ENCODE results near the gene DGKZ.
A peak's percentile ranks its signal among the peaks of the same experiment; 100 is the strongest.

The DGKZ gene

DNA sequence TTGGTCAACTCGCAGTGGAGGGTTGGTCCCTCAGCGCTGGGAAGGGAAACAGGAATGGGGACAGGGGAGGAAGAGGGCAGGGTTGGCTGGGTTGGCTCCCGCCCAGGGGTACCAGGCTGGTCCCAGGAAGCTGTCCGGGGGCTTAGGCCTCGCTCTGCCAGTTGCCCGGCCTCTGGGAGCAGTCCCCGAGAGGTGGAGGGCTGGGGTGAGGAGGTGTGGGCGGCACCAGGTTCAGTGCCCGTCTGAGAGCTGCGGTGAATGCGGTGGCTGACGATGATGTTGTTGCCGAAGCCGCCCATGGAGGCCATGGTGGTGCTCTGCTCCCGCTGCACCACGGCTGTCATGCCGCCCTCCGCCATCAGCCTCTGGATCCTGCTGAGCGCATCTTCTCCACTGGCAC lies 50.3 kb downstream of the DGKZ start:
- DNase-seq, result no peak

DNA sequence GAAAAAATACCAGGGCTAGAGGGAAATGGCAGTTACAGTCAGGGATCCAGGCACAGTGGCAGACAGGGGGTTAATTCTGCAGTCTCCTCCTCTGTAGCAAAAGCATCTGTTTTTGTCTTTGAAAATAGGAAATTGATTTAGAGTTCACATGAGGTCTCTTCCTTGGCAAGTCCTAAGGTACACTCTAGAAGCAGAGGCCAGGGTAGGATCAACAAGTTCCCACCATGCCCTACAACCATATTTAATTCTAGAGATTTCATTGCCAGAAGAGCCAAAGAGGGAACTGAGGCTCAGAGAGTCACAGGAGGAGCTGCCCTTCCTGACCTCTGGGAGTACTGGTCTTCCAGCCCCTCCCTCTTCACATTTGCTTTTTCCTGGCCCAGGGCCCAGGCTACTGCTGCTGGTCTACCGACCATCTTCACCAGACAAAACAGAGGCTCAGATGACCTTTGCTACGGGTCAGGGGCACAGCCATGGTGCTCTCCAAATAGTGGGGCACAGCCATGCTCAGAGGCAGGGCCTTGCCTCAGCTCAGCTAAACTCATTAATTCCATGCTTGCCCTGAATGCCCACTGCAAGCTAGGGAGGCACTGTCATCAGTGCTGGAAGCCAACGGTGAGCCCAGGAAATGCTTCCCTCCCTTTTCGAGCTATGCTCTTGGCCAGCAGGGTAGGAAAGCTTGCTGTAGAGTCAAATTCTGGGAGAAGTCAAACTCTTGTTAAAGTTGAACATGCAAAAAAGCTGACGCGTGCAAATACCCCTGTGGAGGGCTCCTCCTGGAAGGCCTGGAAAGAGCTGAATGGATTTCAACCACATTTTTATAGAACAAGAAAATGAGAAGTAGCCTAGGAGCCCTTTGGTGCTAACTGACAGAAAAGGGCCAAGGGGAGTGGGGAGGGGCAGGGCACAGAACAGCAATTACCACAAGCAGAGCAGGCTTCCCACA lies 56.0 kb downstream of the DGKZ start:
- DNase-seq, result no peak

DNA sequence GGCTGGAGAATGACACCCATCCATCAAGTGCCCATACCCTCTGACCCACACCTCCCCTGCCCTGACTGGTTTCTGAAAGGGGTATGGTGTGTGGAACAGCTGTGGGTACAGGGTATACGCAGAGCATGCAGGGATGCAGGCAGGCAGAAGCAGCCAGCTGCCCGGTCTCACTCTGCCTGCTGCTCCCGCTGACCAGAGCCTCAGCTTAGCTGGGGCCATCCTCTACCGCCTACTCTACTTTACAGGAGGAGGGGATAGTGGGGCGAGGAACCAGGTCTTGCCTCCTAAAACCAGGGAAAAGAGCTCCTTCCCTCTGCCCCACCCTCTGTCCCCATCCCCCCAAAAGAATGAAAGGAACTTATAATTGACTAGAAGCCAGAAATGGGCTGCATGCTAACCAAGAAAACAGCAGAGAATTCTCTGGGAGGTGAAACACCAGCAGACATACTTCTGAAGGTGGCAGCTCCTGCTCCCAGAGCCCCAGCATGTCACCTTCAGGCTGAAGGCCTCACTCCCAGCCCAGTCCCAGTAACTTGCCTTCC lies 57.3 kb downstream of the DGKZ start:
- no peak for DNase-seq

DNA sequence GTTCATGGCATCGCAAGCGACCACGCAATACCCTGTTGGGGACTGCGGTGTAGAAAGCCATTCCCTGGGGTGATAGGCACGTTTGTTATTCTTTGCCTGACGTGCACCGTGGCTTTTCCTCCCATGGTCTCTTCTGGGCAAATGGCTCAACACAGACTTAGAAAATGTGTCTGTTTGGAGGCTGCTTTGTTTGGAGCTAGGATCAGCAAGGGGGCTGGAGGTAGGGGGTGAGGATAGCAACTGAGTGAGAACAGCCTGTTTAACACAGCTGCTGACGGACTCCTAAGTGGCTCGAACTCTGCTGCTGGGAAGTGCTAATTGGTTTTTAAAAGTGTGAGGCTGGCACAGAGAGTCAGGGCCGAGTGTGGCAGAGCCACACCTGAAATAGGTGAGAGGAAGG lies 60.4 kb downstream of the DGKZ start:
- no peak for DNase-seq

DNA sequence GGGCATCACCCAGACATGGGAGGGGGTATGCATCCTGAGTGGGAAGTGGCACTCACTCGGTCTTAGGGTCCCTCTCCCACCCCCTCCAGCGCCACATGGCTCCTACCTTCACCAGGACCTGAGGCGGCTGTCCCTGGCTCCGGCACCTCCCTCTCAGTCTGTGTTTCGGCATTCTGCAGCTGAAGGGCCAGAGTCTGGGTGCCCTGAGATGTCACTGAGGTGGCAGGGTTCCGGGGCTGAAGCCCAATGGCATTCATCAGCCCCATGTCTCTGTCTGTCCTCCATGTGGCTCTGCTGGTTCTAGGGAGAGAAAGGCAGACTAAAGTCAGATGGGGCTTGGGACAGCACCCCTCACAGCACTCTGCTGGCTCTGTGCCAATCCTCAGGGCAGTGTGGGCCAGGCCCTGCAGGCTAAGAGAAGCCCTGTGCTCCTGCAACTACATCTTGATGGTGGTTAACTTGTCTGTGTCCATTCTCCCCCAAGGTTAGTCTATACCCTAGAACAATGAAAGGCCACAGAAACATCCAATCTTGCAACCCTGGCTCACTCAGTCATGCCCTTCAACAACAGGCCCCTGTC lies 61.2 kb downstream of the DGKZ start:
- DNase-seq, result no peak

DNA sequence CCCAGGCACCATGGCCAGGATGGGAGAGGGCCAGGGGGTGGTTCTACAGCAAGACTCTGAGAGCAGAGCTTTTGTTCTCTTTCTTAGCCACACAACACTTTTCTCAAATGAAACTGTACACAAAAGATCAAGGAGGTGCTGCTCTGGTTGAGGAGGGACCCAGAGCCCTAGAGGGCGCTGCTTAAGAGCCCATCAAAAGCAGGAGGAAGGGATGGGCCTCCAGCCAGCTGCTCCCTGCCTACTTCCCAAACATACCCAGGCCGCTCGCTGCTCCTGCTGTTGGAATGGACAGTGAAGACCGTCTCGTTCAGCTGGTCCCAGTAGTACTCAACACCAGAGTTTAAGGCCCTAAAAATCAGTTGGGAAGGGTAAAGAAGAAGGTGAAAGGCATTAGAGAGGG lies 62.8 kb downstream of the DGKZ start:
- DNase-seq, result no peak

DNA sequence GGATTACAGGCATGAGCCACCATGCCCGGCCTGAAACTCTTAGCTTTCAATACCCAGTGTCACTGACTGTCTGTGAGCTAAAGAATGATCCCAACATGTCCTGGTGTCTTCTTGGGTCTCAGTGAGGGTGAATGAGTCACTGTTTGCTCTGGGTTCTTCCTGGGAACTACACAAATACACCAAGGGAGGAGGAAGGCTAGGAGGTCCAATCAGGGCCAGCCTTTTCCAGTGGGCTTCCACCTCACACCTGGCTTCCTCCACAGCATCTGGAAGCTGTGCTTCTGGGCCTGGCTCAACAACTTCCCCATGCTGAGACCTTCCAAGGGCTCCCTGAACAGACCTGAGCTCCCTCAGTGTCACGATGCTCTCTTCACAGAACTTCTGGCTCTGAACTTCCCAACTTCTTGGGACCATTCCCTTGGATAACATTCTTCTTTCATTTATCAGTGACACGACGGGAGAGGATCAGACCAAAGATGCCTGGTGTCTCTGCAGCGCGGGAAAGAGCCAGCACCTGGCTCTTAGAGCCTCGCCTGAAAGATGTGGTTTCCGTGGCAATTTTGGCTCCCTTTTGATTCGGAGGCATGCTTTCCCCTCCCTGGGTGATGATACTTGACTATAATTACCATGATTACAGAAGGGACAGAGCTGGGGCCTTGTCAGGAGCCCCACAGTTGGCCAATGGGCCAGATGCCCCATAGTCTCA lies 66.7 kb downstream of the DGKZ start:
- DNase-seq, result no peak

DNA sequence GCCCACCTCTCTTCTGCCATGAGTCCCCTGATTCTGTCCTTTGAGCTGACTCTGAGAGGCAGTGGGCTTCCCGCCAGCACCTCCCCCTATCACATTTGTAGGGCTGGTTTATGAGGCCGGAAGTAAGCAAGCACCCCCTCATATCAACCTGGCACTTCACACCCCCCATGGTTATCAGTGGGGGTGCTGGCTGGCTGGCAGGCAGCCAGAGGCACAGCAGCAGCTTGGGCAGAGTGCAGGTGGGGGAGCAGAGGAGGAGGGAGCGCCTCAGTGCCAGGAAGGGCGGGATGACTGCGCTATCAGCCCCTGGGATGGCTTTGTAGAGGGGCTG lies 67.2 kb downstream of the DGKZ start:
- peak; percentile 98 for DNase-seq

DNA sequence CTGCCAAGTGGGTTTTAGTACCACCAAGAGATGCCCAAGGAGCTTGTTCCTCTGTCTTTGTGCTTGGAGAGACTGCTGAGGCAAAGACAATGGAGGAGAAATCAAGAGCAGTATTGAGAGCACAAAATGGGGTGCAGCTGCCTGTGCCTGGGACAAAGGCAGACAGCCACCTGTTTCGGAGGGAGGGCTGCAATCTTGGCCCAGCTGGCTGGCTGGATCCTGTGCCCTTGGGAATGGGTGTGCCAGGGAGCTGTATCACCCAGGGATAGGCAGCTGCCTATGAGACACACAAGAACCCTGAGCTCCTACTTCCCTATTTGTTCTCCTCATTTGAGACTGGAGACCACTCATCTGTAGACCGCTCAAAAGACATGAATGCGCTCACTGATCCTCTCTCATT lies 67.6 kb downstream of the DGKZ start:
- DNase-seq, result peak; percentile 90

DNA sequence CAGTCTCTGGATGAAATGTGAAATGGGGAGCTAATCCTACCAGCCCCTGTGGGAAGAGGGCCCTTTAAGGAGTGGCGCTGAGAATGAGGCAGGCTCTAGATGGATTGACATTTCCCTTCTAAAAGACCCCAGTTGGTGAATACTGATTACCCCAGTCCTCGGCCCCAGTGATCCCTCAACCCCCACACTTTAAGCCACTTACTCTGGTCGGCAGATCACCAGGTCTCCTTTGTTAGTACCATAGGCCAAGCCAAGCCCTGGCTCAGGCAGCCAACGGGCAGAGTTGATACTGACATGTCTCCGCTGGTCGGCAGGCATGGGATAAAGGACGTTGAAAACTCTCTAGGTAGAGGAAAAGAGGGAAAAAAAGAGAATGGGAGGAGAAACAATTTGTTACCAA lies 70.4 kb downstream of the DGKZ start:
- DNase-seq, result no peak

DNA sequence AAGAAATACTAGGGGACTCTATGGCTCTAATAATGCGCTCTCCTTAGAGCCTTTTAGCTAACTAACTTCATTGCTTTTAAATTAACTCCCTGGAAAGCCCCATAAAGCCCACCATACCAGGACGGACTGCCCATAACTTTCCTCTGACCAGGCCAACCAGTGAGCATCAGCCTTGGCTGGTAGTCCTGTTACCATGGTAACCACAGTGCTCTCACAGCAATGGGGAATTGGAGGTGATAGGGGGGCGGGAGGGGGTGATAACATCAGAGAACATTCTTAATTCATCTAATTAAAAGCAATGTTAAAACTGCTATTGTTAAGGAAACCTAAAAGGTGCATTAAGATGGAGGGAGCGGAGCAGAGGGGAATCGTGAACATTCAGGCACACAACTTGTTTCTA lies 71.5 kb downstream of the DGKZ start:
- no peak for DNase-seq

DNA sequence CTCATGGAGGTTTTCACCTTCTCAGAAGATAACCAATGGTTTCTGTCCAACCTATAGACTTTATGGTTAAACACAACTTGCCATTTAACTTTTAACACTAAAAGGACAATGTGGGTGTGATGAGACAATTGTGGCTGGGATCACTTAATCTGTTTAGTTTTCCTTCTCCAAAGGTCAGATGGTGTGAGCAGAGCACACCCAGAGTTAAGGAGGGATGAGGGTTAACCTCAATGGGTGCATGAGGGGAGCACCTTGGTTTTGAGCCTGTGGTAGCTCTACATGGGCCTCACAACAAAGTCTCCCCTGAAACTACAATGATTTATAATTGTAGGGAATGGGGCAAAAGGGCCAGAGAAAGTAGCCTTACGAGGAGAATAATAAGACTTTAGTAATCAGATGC lies 73.2 kb downstream of the DGKZ start:
- DNase-seq, result no peak

DNA sequence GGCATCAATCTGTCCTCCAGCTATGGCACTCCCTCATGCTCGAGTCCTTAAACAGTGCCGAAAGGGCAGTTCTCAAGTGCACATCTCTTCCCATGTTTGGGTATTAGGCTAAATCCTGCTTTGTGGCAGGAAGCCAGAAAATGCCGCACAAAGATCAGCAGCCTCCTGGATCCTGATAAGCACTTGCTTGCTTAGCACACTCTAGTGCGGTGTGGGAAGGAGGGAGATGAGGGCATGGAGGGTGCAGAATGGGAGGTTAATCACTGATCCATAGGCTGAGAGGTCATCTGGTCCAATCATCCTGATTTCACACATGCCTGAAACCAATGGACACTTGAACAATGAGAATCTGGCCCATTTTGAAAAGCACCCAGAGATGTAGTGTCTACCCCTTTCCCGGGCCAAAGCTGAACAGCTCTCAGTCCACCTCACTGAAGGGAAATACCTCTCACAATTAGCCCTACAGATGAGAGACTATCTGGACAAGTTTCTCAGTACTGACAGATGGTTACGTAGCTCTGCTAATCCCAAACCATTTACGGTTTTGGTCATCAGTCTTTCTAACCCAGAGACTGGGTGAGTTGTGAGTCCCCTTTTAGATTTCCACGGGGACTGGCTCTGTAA lies 74.1 kb downstream of the DGKZ start:
- no peak for DNase-seq

DNA sequence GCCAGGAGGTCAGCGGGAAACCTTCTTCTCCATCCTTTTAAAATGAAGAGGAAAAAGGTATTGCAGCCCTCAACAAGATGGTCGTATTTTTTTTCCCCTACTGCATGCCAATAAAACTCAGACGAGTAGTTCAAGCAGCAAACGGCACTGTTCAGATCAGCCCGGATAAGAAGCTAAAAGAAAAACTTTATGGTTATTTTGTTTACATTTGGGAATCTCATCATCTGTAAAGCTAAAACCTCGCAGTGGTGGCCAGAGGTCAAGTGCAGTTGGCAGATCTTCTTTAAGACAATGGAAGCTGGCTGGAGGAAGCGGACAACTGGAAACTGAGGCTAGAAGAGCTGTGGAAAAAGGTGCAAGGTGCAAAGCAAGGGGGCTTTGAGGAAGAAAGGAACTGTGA lies 75.3 kb downstream of the DGKZ start:
- DNase-seq, result no peak

DNA sequence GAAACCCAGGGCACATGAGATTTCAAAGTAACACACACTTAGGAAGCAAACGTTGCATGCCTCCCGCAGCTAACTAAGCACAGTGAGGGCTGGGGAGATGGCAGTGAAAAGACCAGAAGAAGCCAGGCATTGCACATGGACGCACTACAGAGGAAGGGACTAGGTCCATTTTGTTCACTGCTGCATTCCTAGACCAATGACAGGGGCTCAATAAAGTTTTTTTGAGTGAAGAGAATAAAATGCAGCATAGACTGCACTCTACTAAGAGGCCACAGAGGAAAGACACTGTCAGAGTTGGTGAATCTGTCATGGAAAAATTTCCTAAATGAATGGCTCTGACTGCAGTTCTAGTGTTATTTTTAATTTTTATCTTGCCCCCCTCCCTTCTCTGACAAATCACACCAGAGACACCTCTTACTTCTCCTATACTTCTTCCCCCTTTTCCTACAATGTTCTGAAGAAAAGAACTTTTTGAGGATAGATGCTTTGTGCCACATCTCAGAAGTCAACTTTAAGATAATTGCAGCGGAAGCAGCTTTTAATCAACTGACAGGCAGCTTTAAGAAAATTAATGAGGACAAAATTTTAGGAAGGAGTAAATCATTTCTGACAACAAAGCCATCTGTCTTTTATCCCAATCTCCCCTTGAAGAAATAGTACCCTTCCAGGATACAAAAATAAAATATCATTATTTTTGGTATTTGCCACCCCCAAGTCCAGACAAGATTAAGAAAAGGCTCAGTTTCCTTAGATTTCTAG lies 79.1 kb downstream of the DGKZ start:
- no peak for DNase-seq

DNA sequence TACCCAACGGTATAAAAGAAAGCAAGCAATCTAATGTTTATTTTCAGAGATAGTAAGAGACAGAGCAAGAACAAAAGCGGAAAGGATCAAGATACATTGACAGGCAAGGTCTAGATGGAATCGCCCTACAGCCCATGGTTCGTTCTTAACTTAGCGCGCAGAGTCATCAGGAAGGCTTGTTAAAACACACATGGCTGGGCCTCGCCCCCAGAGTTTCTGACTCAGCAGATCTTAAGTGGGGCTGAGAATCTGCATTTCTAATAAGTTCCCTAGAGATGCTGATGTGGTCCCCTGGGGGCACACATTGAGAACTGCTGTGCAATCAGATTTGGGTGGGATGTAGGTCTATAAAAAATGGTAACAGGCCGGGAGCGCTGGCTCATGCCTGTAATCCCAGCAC lies 80.1 kb downstream of the DGKZ start:
- no peak for DNase-seq

DNA sequence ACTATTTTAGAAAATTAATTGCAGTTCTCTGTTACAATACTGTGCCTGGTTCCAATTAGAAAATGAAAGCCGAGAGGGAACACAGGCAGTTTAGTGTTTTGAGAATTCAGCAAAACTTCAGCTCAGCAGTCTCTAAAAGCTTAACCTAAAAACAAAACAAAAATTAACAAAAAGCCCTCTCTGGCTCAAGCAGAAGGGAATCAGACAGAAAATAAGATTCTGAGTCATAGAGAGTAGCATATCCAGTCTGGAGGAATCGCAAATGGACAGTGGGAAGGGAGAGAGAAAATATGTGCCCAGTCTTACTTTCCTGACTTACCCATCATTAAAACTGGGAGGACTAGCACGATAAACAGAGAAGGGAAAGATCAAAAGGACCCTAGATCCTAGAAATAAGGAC lies 82.5 kb downstream of the DGKZ start:
- no peak for DNase-seq
